Measurements from ENCODE around the gene CNTNAP2. TPM values are rescaled to one million over a fixed set of nuclear protein-coding genes. Genes with fewer than 3 reads are reported as not detected.

CNTNAP2 gene
- total and polyA plus RNA-seq, 4 donors, result 0.14 to 2.3 (median 1.1) TPM

- WGBS, result 69% methylated on average over 2 of the region's 2 CpGs
- no peaks in the 10 kb centered on the region for H3K9me3 ChIP-seq (ENCODE audit: control insufficient read depth in 4 of 4, low read length in 3 of 4)
Observed at GRCh38 chr7:146206270-146206669, 89.7 kb downstream of the CNTNAP2 start.

More at GRCh38 chr7:146206270-146206669, 89.7 kb downstream of the CNTNAP2 start:
- H3K4me1 ChIP-seq (ENCODE audit: control insufficient read depth in 4 of 4, insufficient read depth in 4 of 4, low read length in 3 of 4), result no peaks in the 10 kb centered on the region
- H3K27ac ChIP-seq (ENCODE audit: low read depth in 1 of 2, low read length in 2 of 2), result no peak overlapping the region
- H3K36me3 ChIP-seq (ENCODE audit: control insufficient read depth in 4 of 4, insufficient read depth in 3 of 4, low read depth in 1 of 4, low read length in 3 of 4), result no peaks in the 10 kb centered on the region
- no peak for DNase-seq (ENCODE audit: low spot score)
- no peak for TF ChIP-seq SP1 (IDR thresholded peaks at IDR 0.05)
- TF ChIP-seq, protein P1, sequence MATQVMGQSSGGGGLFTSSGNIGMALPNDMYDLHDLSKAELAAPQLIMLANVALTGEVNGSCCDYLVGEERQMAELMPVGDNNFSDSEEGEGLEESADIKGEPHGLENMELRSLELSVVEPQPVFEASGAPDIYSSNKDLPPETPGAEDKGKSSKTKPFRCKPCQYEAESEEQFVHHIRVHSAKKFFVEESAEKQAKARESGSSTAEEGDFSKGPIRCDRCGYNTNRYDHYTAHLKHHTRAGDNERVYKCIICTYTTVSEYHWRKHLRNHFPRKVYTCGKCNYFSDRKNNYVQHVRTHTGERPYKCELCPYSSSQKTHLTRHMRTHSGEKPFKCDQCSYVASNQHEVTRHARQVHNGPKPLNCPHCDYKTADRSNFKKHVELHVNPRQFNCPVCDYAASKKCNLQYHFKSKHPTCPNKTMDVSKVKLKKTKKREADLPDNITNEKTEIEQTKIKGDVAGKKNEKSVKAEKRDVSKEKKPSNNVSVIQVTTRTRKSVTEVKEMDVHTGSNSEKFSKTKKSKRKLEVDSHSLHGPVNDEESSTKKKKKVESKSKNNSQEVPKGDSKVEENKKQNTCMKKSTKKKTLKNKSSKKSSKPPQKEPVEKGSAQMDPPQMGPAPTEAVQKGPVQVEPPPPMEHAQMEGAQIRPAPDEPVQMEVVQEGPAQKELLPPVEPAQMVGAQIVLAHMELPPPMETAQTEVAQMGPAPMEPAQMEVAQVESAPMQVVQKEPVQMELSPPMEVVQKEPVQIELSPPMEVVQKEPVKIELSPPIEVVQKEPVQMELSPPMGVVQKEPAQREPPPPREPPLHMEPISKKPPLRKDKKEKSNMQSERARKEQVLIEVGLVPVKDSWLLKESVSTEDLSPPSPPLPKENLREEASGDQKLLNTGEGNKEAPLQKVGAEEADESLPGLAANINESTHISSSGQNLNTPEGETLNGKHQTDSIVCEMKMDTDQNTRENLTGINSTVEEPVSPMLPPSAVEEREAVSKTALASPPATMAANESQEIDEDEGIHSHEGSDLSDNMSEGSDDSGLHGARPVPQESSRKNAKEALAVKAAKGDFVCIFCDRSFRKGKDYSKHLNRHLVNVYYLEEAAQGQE (IDR thresholded peaks at IDR 0.05), result no peak
- no peak for TF ChIP-seq RXRA (IDR thresholded peaks at IDR 0.05)
- TF ChIP-seq ATF3 (IDR thresholded peaks at IDR 0.05), result no peak
- TF ChIP-seq YY1 (IDR thresholded peaks at IDR 0.05), result no peak
- TF ChIP-seq FOXA2 (IDR thresholded peaks at IDR 0.05), result no peak
- TF ChIP-seq JUND (IDR thresholded peaks at IDR 0.05), result no peak
- TF ChIP-seq NR2F2 (IDR thresholded peaks at IDR 0.05), result no peak
- no peak for TF ChIP-seq HNF4A (conservative IDR thresholded peaks at IDR 0.05)
- no peak for TF ChIP-seq GABPA (IDR thresholded peaks at IDR 0.05 in 1 of 2, conservative IDR thresholded peaks at IDR 0.05 in 1 of 2)
- no peak for TF ChIP-seq MAX (IDR thresholded peaks at IDR 0.05)
- no peak for TF ChIP-seq RAD21 (IDR thresholded peaks at IDR 0.05)
- TF ChIP-seq FOXA1 (IDR thresholded peaks at IDR 0.05), result no peak
- TF ChIP-seq, protein P2, sequence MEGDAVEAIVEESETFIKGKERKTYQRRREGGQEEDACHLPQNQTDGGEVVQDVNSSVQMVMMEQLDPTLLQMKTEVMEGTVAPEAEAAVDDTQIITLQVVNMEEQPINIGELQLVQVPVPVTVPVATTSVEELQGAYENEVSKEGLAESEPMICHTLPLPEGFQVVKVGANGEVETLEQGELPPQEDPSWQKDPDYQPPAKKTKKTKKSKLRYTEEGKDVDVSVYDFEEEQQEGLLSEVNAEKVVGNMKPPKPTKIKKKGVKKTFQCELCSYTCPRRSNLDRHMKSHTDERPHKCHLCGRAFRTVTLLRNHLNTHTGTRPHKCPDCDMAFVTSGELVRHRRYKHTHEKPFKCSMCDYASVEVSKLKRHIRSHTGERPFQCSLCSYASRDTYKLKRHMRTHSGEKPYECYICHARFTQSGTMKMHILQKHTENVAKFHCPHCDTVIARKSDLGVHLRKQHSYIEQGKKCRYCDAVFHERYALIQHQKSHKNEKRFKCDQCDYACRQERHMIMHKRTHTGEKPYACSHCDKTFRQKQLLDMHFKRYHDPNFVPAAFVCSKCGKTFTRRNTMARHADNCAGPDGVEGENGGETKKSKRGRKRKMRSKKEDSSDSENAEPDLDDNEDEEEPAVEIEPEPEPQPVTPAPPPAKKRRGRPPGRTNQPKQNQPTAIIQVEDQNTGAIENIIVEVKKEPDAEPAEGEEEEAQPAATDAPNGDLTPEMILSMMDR (IDR thresholded peaks at IDR 0.05; ENCODE audit: low read depth, low read length, missing input control), result no peak
- no peak for TF ChIP-seq TAF1 (conservative IDR thresholded peaks at IDR 0.05)
- TF ChIP-seq ZBTB33 (IDR thresholded peaks at IDR 0.05), result no peak
- TF ChIP-seq EGR1 (IDR thresholded peaks at IDR 0.05; ENCODE audit: low read depth in 2 of 2), result no peak
- no peak for TF ChIP-seq HNF4G (IDR thresholded peaks at IDR 0.05)
- H3K9ac ChIP-seq (ENCODE audit: low read depth in 1 of 2, low read length in 2 of 2), result no peak overlapping the region
- no peak overlapping the region for H3K4me3 ChIP-seq (ENCODE audit: low read depth in 1 of 3, low read length in 3 of 3)
- no peaks in the 10 kb centered on the region for H3K27me3 ChIP-seq (ENCODE audit: control insufficient read depth in 4 of 4, insufficient read depth in 4 of 4, low read length in 3 of 4)
